ENCODE data around the gene CD79B. TPM values are rescaled to one million over a fixed set of nuclear protein-coding genes. Genes with fewer than 3 reads are reported as not detected.

The CD79B gene
- total and polyA plus RNA-seq, 10 of the 15 experiments (the other 5 are each of a cell fraction or from before 2014, with no cell fraction given): 17.5 to 148 (median 79.1) TPM

DNA sequence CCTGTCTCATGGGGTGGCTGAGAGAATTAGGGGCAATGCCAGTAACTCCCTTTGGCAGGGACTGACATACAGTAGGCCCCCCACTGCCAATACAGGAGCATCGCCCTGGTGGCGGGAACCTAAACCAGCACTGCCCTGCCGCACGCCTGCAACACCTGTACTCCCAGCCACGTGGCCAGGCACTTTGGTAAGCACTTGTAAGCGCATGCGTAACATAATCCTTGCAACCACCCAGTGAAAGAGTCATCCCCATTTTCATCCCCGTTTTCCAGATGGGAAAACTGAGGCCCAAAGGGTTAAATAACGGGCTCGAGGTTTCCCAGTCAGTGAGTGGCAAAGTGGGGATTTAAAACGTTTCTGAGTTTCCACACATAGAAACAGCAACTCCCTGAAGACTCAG lies 23.1 kb upstream of the CD79B start:
- no peak overlapping the region for H3K27ac ChIP-seq (ENCODE audit: control insufficient read depth, insufficient read depth)
- no peak for ATAC-seq
- in situ Hi-C loops (cut with MboI): no loop called here
- peaks cover 14% of the 10 kb centered on the region for H3K4me1 ChIP-seq (ENCODE audit: control insufficient read depth, insufficient read depth, low read length)
- no peaks in the 10 kb centered on the region for H3K36me3 ChIP-seq (ENCODE audit: control insufficient read depth in 2 of 2, insufficient read depth in 2 of 2, low read length in 1 of 2)
- SMC1A ChIA-PET (ENCODE audit: uncharacterized antibody, unreplicated experiment): interaction anchor here (1.0 to 9.9 kb wide), 6 partner anchors 9 to 61 kb away, joined by 4 to 155 read pairs (median 6); partner anchors contain the start of genes CD79B and GH1
- H3K27me3 ChIP-seq (replicated peaks in 1 of 2; ENCODE audit: control insufficient read depth in 2 of 2, insufficient read depth in 2 of 2, low read length in 1 of 2): no peaks in the 10 kb centered on the region
- CTCF ChIA-PET: interaction anchor here (0.6 to 11.0 kb wide), 11 partner anchors 9 to 178 kb away, joined by 3 to 315 read pairs (median 17); partner anchors contain the start of genes CD79B, CSHL1, GH1 and ICAM2
- no peak overlapping the region for H3K9ac ChIP-seq (ENCODE audit: control insufficient read depth, insufficient read depth, low read length)
- H3K4me2 ChIP-seq (ENCODE audit: control insufficient read depth, insufficient read depth): no peak overlapping the region
- no peak overlapping the region for H2AFZ ChIP-seq (ENCODE audit: control insufficient read depth, low read depth, low read length)
- DNase-seq (ENCODE audit: low read depth, low spot score): no peak
- intact Hi-C loops (cut with micrococcal nuclease; ENCODE audit: unreplicated experiment): no loop called here
- H4K20me1 ChIP-seq (ENCODE audit: control insufficient read depth, insufficient read depth): no peaks in the 10 kb centered on the region
- no peak overlapping the region for H3K4me3 ChIP-seq
- no peak for FAIRE-seq
- WGBS (ENCODE audit: insufficient coverage, insufficient replicate concordance, low lambda C conversion rate, missing lambda C conversion rate): 82% methylated on average over 11 of the region's 11 CpGs
- H3K79me2 ChIP-seq (ENCODE audit: control insufficient read depth, insufficient read depth, low read length): no peaks in the 10 kb centered on the region
- H3K9me3 ChIP-seq (replicated peaks; ENCODE audit: control insufficient read depth, insufficient read depth, low read length): no peaks in the 10 kb centered on the region
- no TSS peak for BruUV-seq (replicated peaks)
- POLR2A ChIA-PET: interaction anchor here (0.9 to 1.0 kb wide), 3 partner anchors 23 to 65 kb away, joined by 3 to 5 read pairs (median 3); partner anchors contain the start of gene ICAM2
- RAD21 ChIA-PET (ENCODE audit: unreplicated experiment): interaction anchor here (0.9 to 7.8 kb wide), 7 partner anchors 9 to 65 kb away, joined by 3 to 97 read pairs (median 5); partner anchors contain the start of genes GH1 and ICAM2
- TF ChIP-seq RUNX3 (IDR thresholded peaks at IDR 0.05; ENCODE audit: low read length): no peak
- TF ChIP-seq USF1 (IDR thresholded peaks at IDR 0.05; ENCODE audit: borderline replicate concordance, extremely low read length, insufficient read depth, low read depth, low read length): no peak
- TF ChIP-seq MTA2 (IDR thresholded peaks at IDR 0.05; ENCODE audit: low read depth): no peak
- no peak for TF ChIP-seq TAF1 (IDR thresholded peaks at IDR 0.05; ENCODE audit: borderline replicate concordance, low read depth, low read length)
- TF ChIP-seq, protein P1, sequence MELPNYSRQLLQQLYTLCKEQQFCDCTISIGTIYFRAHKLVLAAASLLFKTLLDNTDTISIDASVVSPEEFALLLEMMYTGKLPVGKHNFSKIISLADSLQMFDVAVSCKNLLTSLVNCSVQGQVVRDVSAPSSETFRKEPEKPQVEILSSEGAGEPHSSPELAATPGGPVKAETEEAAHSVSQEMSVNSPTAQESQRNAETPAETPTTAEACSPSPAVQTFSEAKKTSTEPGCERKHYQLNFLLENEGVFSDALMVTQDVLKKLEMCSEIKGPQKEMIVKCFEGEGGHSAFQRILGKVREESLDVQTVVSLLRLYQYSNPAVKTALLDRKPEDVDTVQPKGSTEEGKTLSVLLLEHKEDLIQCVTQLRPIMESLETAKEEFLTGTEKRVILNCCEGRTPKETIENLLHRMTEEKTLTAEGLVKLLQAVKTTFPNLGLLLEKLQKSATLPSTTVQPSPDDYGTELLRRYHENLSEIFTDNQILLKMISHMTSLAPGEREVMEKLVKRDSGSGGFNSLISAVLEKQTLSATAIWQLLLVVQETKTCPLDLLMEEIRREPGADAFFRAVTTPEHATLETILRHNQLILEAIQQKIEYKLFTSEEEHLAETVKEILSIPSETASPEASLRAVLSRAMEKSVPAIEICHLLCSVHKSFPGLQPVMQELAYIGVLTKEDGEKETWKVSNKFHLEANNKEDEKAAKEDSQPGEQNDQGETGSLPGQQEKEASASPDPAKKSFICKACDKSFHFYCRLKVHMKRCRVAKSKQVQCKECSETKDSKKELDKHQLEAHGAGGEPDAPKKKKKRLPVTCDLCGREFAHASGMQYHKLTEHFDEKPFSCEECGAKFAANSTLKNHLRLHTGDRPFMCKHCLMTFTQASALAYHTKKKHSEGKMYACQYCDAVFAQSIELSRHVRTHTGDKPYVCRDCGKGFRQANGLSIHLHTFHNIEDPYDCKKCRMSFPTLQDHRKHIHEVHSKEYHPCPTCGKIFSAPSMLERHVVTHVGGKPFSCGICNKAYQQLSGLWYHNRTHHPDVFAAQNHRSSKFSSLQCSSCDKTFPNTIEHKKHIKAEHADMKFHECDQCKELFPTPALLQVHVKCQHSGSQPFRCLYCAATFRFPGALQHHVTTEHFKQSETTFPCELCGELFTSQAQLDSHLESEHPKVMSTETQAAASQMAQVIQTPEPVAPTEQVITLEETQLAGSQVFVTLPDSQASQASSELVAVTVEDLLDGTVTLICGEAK (IDR thresholded peaks at IDR 0.05; ENCODE audit: borderline replicate concordance): no peak
- TF ChIP-seq CEBPB (IDR thresholded peaks at IDR 0.05; ENCODE audit: borderline replicate concordance in 1 of 2, low read depth in 2 of 2, low read length in 2 of 2): no peak
- no peak for TF ChIP-seq RCOR1 (conservative IDR thresholded peaks at IDR 0.05; ENCODE audit: low read depth, low read length)
- TF ChIP-seq NFIC (IDR thresholded peaks at IDR 0.05; ENCODE audit: low read depth, low read length): no peak
- no peak for TF ChIP-seq BHLHE40 (IDR thresholded peaks at IDR 0.05; ENCODE audit: borderline replicate concordance in 1 of 2, low read depth in 2 of 2, low read length in 1 of 2)
- TF ChIP-seq NKRF (conservative IDR thresholded peaks at IDR 0.05): no peak
- TF ChIP-seq ZNF622 (IDR thresholded peaks at IDR 0.05): no peak
- no peak for TF ChIP-seq SIX5 (IDR thresholded peaks at IDR 0.05; ENCODE audit: low read depth, low read length, severe bottlenecking)
- TF ChIP-seq, protein P2, sequence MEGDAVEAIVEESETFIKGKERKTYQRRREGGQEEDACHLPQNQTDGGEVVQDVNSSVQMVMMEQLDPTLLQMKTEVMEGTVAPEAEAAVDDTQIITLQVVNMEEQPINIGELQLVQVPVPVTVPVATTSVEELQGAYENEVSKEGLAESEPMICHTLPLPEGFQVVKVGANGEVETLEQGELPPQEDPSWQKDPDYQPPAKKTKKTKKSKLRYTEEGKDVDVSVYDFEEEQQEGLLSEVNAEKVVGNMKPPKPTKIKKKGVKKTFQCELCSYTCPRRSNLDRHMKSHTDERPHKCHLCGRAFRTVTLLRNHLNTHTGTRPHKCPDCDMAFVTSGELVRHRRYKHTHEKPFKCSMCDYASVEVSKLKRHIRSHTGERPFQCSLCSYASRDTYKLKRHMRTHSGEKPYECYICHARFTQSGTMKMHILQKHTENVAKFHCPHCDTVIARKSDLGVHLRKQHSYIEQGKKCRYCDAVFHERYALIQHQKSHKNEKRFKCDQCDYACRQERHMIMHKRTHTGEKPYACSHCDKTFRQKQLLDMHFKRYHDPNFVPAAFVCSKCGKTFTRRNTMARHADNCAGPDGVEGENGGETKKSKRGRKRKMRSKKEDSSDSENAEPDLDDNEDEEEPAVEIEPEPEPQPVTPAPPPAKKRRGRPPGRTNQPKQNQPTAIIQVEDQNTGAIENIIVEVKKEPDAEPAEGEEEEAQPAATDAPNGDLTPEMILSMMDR (IDR thresholded peaks at IDR 0.05 in 2 of 3, conservative IDR thresholded peaks at IDR 0.05 in 1 of 3; ENCODE audit: control insufficient read depth in 2 of 3, extremely low read depth in 1 of 3, insufficient read depth in 1 of 3, low read depth in 3 of 3, low read length in 3 of 3): no peak
- TF ChIP-seq TBL1XR1 (IDR thresholded peaks at IDR 0.05; ENCODE audit: low read depth, low read length): no peak
- no peak for TF ChIP-seq ZNF274 (IDR thresholded peaks at IDR 0.05; ENCODE audit: insufficient read depth, insufficient read length)

Data from GM12878 (cell line).